ENCODE data around the gene BACH1. TPM values are rescaled to one million over a fixed set of nuclear protein-coding genes. Genes with fewer than 3 reads are reported as not detected.

The BACH1 gene
- total RNA-seq, 1 donor from 2014 or later: 51.3 TPM

GRCh38 chr21:29367335-29367734 is 68.6 kb downstream of the BACH1 start:
- intact Hi-C loops (cut with DNase I): no loop called here

GRCh38 chr21:29368906-29369305 is 70.2 kb downstream of the BACH1 start:
- intact Hi-C loops (cut with DNase I): no loop called here
- DNase-seq (ENCODE audit: low spot score): no peak

More at GRCh38 chr21:29367335-29367734, 68.6 kb downstream of the BACH1 start:
- DNase-seq (ENCODE audit: low spot score): no peak

GRCh38 chr21:29371464-29371863 is 72.7 kb downstream of the BACH1 start:
- intact Hi-C loops (cut with DNase I): no loop called here
- no peak for DNase-seq (ENCODE audit: low spot score)

DNA sequence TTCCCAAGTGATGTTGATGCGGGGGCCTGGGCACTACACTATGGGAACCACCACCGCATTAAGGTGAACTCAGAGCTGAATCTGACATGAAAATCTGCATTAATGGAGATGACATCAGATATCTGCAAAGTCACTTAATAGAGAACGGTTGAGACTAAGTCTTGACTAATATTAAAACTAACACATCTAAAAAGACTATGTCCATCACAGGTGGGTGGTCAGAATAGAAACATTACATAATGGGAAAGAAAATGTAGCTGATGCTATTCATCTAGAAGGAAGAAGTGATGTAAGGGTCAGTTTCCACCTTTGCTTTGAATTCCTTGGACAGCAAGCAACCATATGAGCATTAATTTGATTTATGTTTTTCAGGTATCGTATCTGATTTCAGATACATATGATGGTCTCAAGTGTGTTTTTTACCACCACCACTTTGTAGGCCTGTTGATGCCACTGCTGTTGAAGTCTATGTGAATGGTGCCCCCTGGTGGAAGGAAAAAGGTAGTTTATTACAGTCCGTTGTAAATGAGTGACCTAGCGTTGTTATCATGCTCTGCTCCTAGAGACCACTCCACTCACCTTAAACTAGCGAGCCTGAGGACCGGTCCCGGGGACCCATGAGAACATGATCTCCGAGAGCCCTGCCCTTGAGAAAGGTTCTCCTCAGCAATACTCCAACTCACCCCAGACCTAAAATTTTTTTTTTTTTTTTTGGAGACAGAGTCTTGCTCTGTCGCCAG is 73.5 kb downstream of the BACH1 start:
- intact Hi-C loops (cut with DNase I): loop anchor here (2.0 kb wide), 2 partner anchors 207 to 281 kb away; no protein-coding TSS in a partner anchor
- DNase-seq (ENCODE audit: low spot score): no peak

DNA sequence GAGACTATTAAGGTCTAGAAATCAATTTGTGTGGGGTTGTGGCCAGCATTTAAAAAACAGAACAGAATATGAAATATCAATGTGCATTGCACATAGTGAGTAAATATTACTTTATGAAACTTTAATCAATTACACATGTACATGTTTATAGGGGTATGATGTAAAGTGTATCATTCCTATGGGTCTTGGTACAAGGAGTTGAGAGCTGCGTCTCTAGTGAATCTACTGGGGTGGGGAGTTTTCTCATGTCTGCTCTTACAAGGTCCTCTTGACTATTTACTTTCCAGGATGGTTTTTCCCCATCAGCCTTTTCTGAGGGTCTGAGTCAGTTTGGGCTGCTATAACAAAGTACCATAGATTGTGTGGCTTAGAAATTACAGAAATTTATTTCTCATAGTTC is 75.8 kb downstream of the BACH1 start:
- DNase-seq (ENCODE audit: low spot score): no peak
- intact Hi-C loops (cut with DNase I): no loop called here

- no peak for DNase-seq (ENCODE audit: low spot score)
- intact Hi-C loops (cut with DNase I): no loop called here
These were observed 77.8 kb downstream of the BACH1 start for GRCh38 chr21:29376556-29376955.

- DNase-seq (ENCODE audit: low spot score): no peak
- intact Hi-C loops (cut with DNase I): no loop called here
These were observed 78.5 kb downstream of the BACH1 start for GRCh38 chr21:29377266-29377665.

- no peak for DNase-seq (ENCODE audit: low spot score)
- intact Hi-C loops (cut with DNase I): no loop called here
These were observed 80.1 kb downstream of the BACH1 start for GRCh38 chr21:29378832-29379231.

DNA sequence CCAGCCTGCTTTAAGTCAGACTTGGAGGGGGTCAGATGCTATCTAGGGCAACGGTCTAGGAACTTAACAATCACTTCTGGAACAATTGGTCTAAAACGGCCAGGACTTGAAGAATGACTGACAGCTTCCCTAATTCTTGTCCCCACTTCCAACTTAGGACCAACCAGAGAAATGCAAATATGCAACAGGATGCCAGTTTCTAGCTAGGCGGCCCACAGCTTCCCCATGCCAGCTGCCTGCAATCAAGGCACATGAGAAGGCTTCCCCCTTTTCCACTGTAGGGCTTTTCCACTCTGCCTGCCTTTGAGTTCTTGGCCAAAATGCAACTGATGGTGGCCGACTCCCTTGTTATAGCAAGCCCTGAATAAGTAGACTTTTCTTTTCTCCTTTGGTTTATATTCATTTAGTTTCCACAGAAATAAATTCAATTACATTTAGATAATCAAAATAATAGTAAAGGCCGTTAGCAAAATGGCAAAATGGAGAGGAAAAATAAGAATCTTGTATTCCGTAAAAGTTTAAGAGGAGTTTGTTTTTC is 80.9 kb downstream of the BACH1 start:
- DNase-seq (ENCODE audit: low spot score): no peak
- intact Hi-C loops (cut with DNase I): no loop called here

GRCh38 chr21:29382030-29382654 is 83.4 kb downstream of the BACH1 start:
- intact Hi-C loops (cut with DNase I): no loop called here
- DNase-seq (ENCODE audit: low spot score): no peak

GRCh38 chr21:29384683-29385359 is 86.1 kb downstream of the BACH1 start:
- intact Hi-C loops (cut with DNase I): no loop called here
- DNase-seq (ENCODE audit: low spot score): no peak

DNA sequence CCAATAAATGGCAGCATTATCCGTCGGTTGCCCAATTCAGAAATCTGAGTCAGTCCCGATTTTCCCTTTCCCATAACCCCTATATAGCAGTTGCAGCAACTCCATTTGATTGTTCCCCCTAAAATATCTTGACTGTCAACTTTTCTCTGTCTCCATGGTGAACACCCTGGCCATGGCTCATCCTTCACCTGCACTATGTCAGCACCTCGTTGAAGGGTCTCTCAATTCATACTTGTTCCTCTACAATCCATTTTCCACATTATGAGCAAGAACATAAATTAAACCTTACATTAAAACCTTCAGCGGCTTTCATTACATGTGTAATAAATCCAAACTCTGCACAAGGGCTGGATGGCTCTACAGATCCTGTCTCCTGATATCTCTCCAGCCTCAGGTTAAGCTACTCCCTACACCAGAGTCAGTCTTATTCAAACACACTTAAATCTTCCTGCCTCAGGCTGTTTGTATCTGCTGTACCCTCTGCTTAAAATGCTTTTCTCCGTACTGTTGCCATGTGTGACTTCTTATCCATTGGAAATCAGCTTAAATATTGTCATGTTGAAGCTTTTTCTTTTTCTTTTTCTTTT is 87.3 kb downstream of the BACH1 start:
- DNase-seq (ENCODE audit: low spot score): no peak
- intact Hi-C loops (cut with DNase I): no loop called here

GRCh38 chr21:29386803-29387202 is 88.1 kb downstream of the BACH1 start:
- DNase-seq (ENCODE audit: low spot score): no peak
- intact Hi-C loops (cut with DNase I): no loop called here

- DNase-seq (ENCODE audit: low spot score): no peak
- intact Hi-C loops (cut with DNase I): no loop called here
These were observed 88.9 kb downstream of the BACH1 start for GRCh38 chr21:29387598-29387997.

DNA sequence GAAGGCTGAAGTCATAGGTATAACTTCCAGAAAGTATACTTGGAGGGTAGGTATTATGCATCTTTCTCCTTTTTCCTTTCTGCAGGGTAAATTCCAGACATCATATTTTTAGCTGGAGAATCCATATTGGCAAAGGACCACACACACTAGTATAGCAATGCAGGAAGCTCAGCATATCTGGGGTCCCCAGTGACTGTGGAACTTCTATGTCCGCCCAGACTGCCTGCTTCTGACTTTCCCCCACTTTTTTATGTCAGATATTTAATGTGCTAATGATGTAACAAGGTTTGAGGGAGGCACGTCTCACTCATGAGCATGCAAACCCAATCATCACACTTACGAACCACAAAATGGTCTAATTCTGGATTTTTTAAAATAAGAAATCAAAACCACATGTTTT is 90.4 kb downstream of the BACH1 start:
- no peak for DNase-seq (ENCODE audit: low spot score)
- intact Hi-C loops (cut with DNase I): no loop called here

- no peak for DNase-seq (ENCODE audit: low spot score)
- intact Hi-C loops (cut with DNase I): no loop called here
These were observed 92.1 kb downstream of the BACH1 start for GRCh38 chr21:29390778-29391177.

- DNase-seq (ENCODE audit: low spot score): no peak
- intact Hi-C loops (cut with DNase I): no loop called here
These were observed 95.3 kb downstream of the BACH1 start for GRCh38 chr21:29394051-29394450.

Data from cardiac septum (tissue), 1 donor.